Stimulated activated CD8-positive, alpha-beta memory T cell treated with anti-CD3 and anti-CD28 coated beads, Interleukin-15, amount 100 ng/mL, for 4 hours (primary cell): Measurements from ENCODE around the gene RPH3AL.
"Not testable (repeated sequence)": the region's sequence is repeated elsewhere in the genome, so short reads cannot be mapped to it uniquely, and the experiment has no call there.

Experiments
- DNase-seq, 2 donors: peaks; one replicate each; pipeline ENCODE4 v3.0.0-alpha.2; 2020; ENCODE audit warnings: low read depth in 2 of 2

The RPH3AL gene

GRCh38 chr17:226108-227077 lies 126.2 kb downstream of the RPH3AL start:
- DNase-seq, result no peak

DNA sequence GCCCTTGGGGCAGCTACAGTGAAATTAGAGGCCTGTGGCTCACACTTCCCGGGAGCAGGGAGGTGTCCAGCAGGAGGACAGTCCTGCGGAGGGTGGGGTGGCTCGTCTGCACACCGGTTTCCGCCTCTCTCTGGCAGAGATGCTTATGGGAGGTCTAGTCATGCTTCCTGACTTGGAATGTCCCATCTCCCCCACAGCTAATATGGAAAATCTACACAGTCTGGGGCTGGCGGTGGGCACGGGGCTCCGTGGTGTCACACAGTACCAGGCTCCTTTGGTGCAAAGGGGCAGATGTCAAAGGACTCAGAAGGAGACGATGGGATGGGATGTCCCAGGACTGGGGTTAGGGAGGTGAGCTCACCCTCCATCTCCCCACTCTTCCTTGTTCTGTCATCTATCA lies 127.1 kb downstream of the RPH3AL start:
- no peak for DNase-seq

- not testable (repeated sequence) for DNase-seq
Observed at GRCh38 chr17:224576-224975, 128.0 kb downstream of the RPH3AL start.

DNA sequence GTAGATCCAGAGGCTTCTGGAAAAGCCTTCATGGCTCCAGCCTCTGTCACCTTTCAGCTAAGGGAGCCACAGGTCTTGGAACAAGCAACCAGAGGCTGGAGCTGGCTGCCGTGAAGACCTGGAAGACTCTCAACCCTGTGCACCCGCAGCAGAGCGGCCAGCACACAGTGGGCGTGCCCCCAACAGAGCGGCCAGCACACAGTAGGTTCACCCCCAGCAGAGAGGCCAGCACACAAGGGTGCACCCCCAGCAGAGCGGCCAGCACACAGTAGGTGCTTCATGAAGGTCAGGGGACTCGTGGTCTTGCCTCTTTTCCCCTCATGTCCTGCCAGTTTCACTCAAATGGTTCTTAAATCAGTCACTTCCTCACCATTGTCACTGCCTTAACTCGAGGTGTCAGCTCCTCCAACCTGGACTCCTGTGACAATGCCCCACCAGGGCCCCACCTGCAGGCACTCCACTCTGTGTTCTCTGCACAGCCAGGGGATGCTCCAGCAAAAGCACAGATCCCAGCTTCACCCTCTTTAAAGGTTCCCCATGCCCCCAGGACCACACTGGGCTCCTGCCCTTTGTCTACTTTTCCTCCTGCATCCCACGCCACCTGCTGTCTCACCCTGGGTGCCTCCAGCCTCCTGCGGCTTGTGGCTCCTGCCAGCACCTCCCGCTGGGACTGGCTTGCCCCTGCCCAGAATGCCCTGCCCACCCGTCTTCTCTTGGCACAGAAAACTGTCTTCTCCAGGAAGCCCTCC lies 128.7 kb downstream of the RPH3AL start:
- DNase-seq, result no peak

- no peak for DNase-seq
Observed at GRCh38 chr17:222172-222571, 130.4 kb downstream of the RPH3AL start.

GRCh38 chr17:219696-220095 lies 132.9 kb downstream of the RPH3AL start:
- DNase-seq, result no peak

DNA sequence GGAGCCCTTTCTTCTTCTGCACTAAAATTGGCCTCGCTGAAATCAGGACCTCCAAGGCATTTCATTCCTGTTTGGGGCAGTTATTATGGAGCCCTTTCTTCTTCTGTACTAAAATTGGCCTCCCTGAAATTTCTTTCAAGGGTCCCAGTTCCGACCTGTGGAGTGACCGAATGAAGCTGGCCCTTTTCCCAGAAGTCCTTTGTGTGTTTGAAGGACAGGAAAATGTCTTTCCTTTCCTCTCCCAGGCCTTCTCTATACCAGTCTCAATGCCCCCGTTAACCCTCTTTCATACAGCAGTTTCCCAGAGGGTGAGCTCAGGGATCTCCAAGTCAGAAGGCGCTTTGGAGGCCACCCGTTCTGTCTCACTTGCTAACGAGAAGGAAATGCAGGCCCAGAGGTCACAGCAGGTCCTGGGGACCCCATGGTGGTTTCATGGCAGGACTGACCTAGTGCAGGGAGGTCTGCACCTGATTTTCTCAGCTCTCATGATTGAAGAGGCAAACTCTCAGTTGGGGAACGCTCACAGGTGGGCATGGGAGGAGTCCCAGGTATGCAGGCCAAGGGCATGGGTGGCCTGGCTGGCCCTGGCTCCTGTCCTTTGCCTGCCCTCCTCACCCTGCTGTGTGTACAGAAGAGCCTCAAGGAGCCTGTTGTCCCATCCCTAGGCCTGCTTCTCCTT lies 134.0 kb downstream of the RPH3AL start:
- DNase-seq, result no peak

GRCh38 chr17:216625-217024 lies 136.0 kb downstream of the RPH3AL start:
- no peak for DNase-seq

DNA sequence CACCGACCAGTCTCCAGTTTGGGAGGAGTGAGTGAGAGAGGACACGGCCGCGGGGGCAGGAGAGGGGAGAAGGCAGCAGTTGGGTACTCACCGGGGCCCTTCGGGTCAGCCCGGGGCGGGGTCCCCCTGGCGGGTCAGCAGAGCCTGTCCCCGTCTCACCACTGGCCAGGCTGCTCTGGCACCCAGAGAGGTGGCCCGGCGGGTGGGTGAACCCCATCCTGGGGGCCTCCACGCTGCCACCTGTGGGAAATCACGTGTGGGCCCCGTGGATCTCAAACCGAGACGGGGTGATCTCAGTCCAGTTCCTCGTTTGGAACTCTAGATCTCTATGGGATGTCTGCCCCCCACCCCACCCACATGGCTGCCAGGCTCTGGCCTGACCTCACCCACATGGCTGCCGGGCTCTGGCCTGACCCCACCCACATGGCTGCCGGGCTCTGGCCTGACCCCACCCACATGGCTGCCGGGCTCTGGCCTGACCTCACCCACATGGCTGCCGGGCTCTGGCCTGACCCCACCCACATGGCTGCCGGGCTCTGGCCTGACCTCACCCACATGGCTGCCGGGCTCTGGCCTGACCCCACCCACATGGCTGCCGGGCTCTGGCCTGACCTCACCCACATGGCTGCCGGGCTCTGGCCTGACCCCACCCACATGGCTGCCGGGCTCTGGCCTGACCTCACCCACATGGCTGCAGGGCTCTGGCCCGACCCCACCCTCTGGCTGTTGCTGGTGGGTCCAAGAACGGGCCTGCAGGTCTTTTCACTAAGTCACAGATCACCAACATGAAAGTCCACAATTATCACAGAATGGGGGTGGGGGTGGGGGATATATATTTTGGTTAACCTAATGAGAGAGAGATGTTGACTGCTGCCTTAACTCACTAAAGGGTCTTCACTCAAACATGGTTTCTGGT lies 136.8 kb downstream of the RPH3AL start:
- DNase-seq, result not testable (repeated sequence)

GRCh38 chr17:214881-215331 lies 137.7 kb downstream of the RPH3AL start:
- DNase-seq, result no peak

- no peak for DNase-seq
Observed at GRCh38 chr17:213286-214105, 139.1 kb downstream of the RPH3AL start.

GRCh38 chr17:210402-210801 lies 142.2 kb downstream of the RPH3AL start:
- no peak for DNase-seq

DNA sequence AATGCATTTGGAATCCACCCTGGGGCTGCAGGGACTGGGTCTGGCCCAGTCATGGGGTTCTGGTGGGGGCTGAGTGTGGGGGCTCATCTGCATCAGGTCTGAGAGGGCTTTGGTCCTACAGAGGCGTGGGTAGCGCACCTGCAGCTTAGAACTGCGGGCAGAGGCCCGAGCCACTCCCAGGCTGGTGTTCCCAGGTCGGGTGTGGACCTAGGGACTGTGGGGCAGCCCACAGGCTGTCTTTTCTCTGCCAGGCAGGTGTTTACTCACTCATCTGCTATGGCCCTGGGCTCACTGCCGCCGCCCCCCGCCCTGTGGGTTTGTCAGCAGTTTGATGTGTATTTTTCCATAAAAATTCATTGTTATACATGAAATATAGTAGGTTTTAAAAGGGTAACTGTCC lies 144.2 kb downstream of the RPH3AL start:
- no peak for DNase-seq

GRCh38 chr17:207775-208174 lies 144.8 kb downstream of the RPH3AL start:
- no peak for DNase-seq

GRCh38 chr17:206941-207560 lies 145.6 kb downstream of the RPH3AL start:
- no peak for DNase-seq

DNA sequence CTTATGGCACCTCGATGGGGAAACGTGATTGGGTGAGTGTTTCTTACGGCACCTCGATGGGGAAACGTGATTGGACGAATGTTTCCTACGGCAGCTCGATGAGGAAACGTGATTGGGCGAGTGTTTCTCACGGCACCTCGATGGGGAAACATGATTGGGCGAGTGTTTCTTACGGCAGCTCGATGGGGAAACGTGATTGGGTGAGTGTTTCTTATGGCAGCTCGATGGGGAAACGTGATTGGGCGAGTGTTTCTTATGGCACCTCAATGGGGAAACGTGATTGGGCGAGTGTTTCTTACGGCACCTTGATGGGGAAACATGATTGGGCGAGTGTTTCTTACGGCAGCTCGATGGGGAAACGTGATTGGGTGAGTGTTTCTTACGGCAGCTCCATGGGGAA lies 146.1 kb downstream of the RPH3AL start:
- DNase-seq, result not testable (repeated sequence)

GRCh38 chr17:205817-206216 lies 146.8 kb downstream of the RPH3AL start:
- DNase-seq, result no peak

DNA sequence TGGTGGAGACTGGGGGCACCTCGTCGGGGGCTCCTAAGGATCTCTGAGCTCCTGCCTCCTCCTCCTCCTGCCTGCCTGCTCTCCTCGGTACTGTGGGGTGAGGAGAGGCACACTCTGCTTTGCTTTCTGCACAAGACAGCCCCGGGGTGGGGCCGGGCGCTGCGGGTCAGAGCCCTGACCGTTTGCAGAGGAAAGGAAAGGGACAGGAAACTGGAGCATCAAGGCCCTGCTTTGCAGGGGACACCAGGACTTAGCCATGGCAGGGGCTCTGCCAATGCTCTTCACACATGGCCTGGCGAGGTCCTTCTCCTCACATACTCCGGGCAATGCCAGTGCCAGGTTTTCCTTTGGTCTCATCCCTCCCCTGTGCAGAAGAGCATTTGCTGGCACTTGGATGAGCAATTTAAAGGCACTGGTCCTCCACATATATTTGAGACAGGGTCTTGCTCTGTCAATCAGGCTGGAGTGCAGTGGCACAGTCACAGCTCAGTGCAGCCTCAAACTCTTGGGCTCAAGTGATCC lies 147.4 kb downstream of the RPH3AL start:
- DNase-seq, result no peak

- DNase-seq, result no peak
Observed at GRCh38 chr17:204427-205147, 148.0 kb downstream of the RPH3AL start.
